ENCODE measurements around the gene ZNF414. TPM values are rescaled to one million over a fixed set of nuclear protein-coding genes. Genes with fewer than 3 reads are reported as not detected.

ZNF414 gene, protein sequence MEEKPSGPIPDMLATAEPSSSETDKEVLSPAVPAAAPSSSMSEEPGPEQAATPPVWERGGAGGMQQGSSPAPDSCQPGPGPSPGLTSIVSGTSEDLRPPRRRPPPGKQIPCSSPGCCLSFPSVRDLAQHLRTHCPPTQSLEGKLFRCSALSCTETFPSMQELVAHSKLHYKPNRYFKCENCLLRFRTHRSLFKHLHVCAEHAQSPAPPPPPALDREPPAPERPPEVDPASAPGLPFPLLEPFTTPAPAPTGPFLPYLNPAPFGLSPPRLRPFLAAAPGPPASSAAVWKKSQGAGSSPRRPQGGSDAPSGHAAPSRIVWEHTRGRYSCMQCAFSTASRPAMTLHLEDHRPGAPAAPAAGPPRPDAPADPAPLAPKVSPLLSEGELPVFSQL
- 2.8 and 4.4 TPM in 2 replicates for total RNA-seq

DNA sequence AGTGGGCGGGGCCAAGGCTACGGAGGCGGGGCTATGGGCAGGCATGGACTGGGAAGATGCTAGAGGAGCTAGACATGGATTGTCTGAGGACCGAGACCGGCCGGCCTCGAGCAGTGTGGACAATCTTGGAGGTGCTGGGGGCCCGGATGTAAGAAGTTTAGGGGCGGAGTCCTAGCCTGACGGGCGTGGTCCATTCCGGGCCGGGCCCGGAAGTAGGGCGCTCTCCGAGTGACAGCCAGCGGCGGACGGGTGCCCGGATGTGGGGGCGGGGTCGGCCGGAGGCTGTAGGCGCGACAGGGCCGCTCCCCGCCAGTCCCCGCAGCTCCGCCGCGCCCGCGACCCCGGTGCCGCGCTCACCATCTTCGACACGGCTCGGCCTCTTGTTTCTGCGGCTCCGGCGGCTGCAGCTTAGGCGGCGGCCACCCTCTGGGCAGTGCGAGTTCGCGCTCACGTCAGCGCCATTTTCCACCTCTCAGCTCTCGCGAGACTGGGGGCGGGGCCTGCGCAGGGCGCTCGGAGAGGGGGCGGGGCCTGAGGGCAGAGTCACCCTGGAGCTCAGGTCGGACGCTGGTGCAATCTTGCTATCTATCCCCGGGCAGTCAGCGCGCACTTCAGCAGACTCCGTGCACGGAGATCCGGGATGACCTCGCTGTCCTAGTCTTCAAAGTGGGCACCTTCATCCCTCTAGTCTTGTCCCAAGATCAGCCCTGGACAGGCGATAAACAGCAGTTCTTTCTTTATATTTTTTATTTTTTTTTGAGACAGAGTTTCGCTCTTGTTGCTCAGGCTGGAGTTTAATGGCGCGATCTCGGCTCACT is at the start of gene ZNF414:
ZNF414 (minus strand) TSS at position 481 of the 818 bp plus-strand sequence; CDS start at position 360, 121 bp downstream.

Other genes starting within 250 kb of the ZNF414 start
- gene CD320, start 205.8 kb downstream of the ZNF414 start, total RNA-seq: 20.5 and 23.2 TPM in 2 replicates
- 31.0 and 40.4 TPM in 2 replicates for gene NDUFA7, start 192.8 kb downstream of the ZNF414 start, total RNA-seq
- gene RPS28, start 192.7 kb downstream of the ZNF414 start, total RNA-seq: 646 and 817 TPM in 2 replicates
- gene KANK3, start 170.9 kb downstream of the ZNF414 start, total RNA-seq: 0.18 and 0.43 TPM in 2 replicates
- 1.1 and 7.9 TPM in 2 replicates for gene ANGPTL4, start 150.0 kb downstream of the ZNF414 start, total RNA-seq
- 43.0 and 47.0 TPM in 2 replicates for gene RAB11B, start 123.8 kb downstream of the ZNF414 start, total RNA-seq
- 51.6 and 79.5 TPM in 2 replicates for gene MARCHF2, start 100.9 kb downstream of the ZNF414 start, total RNA-seq
- gene HNRNPM, start 69.2 kb downstream of the ZNF414 start, total RNA-seq: 35.3 and 39.4 TPM in 2 replicates
- not detected in 2 replicates for gene PRAM1, start 11.5 kb downstream of the ZNF414 start, total RNA-seq
- gene MYO1F, start 63.3 kb upstream of the ZNF414 start, total RNA-seq: 0.14 and 0.37 TPM in 2 replicates
- 6.3 and 10.2 TPM in 2 replicates for gene ADAMTS10, start 96.5 kb upstream of the ZNF414 start, total RNA-seq
- not detected in 2 replicates for gene NFILZ, start 116.5 kb upstream of the ZNF414 start, total RNA-seq
- not detected in 2 replicates for gene ACTL9, start 184.6 kb upstream of the ZNF414 start, total RNA-seq
- not detected in 2 replicates for gene OR2Z1, start 207.5 kb upstream of the ZNF414 start, total RNA-seq

Data from smooth muscle cell of bladder (primary cell).